GM19324 (cell line): ENCODE results near the gene ZNF135.

Source experiments
- ATAC-seq: cut with Tn5 transposase; IDR thresholded peaks from one replicate; pipeline ENCODE4 v1.9.1; 2021; ENCODE audit warnings: mild to moderate bottlenecking, moderate library complexity; ENCODE audit not compliant: unreplicated experiment, low FRiP score

ZNF135 gene

GRCh38 chr19:58089846-58090245, 30.8 kb downstream of the ZNF135 start:
- ATAC-seq = no peak

GRCh38 chr19:58091251-58091995, 32.3 kb downstream of the ZNF135 start:
- ATAC-seq = no peak

GRCh38 chr19:58093071-58093470, 34.0 kb downstream of the ZNF135 start:
- no peak for ATAC-seq

- ATAC-seq = no peak
Observed at GRCh38 chr19:58095328-58095727, 36.2 kb downstream of the ZNF135 start.

- no peak for ATAC-seq
Observed at GRCh38 chr19:58096884-58097283, 37.8 kb downstream of the ZNF135 start.

GRCh38 chr19:58097349-58097748, 38.3 kb downstream of the ZNF135 start:
- no peak for ATAC-seq

- no peak for ATAC-seq
Observed at GRCh38 chr19:58097781-58098681, 38.9 kb downstream of the ZNF135 start, which contains the start of gene ZSCAN18. ZSCAN18 (minus strand) TSS chr19:58098231; CDS start chr19:58090267, 7,964 bp downstream.

- no peak for ATAC-seq
Observed at GRCh38 chr19:58098682-58098998, 39.6 kb downstream of the ZNF135 start.

GRCh38 chr19:58107778-58108545, 48.9 kb downstream of the ZNF135 start:
- no peak for ATAC-seq

- no peak for ATAC-seq
Observed at GRCh38 chr19:58108546-58108817, 49.4 kb downstream of the ZNF135 start.

- ATAC-seq = no peak
Observed at GRCh38 chr19:58117841-58118575, 58.9 kb downstream of the ZNF135 start.

- no peak for ATAC-seq
Observed at GRCh38 chr19:58118979-58119733, 60.1 kb downstream of the ZNF135 start.
